ENCODE measurements around the gene MIA2. TPM values are rescaled to one million over a fixed set of nuclear protein-coding genes. Genes with fewer than 3 reads are reported as not detected.
A peak's percentile ranks its signal among the peaks of the same experiment; 100 is the strongest.

The MIA2 gene
- total and polyA plus RNA-seq, 9 of the 15 experiments (the other 6 are each of a cell fraction or from before 2014, with no cell fraction given), result 6.0 to 21.8 (median 12.8) TPM

DNA sequence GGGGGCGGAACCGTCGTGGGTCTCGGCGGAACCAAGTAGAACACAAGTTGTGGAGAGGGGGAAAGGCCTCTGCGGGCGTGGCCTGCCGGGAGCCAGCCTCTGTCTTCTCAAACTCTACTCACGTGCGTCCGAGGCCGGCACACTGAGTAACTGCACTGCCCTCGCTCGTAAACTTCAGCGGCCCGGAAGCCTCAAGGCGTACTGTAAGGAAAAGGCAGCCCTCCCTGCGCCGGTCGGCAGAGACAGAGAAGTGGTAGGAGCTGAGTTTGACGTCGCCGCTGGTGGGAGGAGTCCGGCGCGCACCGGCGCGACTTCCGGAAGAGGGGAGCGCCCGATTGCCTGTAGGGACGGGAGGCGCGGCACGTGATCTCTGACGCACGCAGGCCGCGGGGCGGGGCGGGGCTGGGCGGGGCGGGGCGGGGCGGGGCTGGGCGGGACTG is 198.5 kb downstream of the MIA2 start, which contains the start of gene FBXO33 (continued):
- TF ChIP-seq POLR2B (IDR thresholded peaks at IDR 0.05; ENCODE audit: low read depth, partially characterized antibody) (no peak), ZFP1 (CRISPR knock-in tag; IDR thresholded peaks at IDR 0.05) (no peak), ZNF224 (CRISPR knock-in tag; IDR thresholded peaks at IDR 0.05) (no peak), ASH1L (IDR thresholded peaks at IDR 0.05; ENCODE audit: borderline replicate concordance, low read depth, partially characterized antibody) (peak; percentile 83), PRPF4 (IDR thresholded peaks at IDR 0.05; ENCODE audit: insufficient read depth, low read depth, low read length, poor library complexity, severe bottlenecking) (no peak), NONO (IDR thresholded peaks at IDR 0.05; ENCODE audit: low read depth in 2 of 2, low read length in 1 of 2) (peak in 1 of 2 experiments; percentile 99; a peak in 2 of 4 replicates), SIN3A (IDR thresholded peaks at IDR 0.05; ENCODE audit: borderline replicate concordance in 2 of 2, control insufficient read depth in 1 of 2, low read depth in 2 of 2, low read length in 2 of 2) (0 out of 4 replicates have a peak, but pooled peaks of 1 of the 2 experiments have one; percentile 72), RBFOX2 (IDR thresholded peaks at IDR 0.05; ENCODE audit: low read depth, low read length) (peak; percentile 58), RNF2 (IDR thresholded peaks at IDR 0.05) (0 out of 2 replicates have a peak, but pooled peaks have one; percentile 17), KDM2B (CRISPR knock-in tag; IDR thresholded peaks at IDR 0.05) (no peak), CCNT2 (IDR thresholded peaks at IDR 0.05; ENCODE audit: borderline replicate concordance, extremely low read depth, insufficient read length, low read depth, low read length) (peak; percentile 15), CTBP1 (IDR thresholded peaks at IDR 0.05; ENCODE audit: borderline replicate concordance) (peak; percentile 7; the same call in 1 of the 2 replicates), FOXM1 (IDR thresholded peaks at IDR 0.05; ENCODE audit: low read depth) (peak; percentile 82), FOXM1 (CRISPR knock-in tag; IDR thresholded peaks at IDR 0.05; ENCODE audit: low read depth) (no peak)
- TF ChIP-seq, protein P1, sequence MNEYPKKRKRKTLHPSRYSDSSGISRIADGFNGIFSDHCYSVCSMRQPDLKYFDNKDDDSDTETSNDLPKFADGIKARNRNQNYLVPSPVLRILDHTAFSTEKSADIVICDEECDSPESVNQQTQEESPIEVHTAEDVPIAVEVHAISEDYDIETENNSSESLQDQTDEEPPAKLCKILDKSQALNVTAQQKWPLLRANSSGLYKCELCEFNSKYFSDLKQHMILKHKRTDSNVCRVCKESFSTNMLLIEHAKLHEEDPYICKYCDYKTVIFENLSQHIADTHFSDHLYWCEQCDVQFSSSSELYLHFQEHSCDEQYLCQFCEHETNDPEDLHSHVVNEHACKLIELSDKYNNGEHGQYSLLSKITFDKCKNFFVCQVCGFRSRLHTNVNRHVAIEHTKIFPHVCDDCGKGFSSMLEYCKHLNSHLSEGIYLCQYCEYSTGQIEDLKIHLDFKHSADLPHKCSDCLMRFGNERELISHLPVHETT (CRISPR knock-in tag; conservative IDR thresholded peaks at IDR 0.05 in 1 of 2, IDR thresholded peaks at IDR 0.05 in 1 of 2), result peak in 1 of 2 experiments; percentile 80; a peak in 1 of 4 replicates
- TF ChIP-seq, protein P2, sequence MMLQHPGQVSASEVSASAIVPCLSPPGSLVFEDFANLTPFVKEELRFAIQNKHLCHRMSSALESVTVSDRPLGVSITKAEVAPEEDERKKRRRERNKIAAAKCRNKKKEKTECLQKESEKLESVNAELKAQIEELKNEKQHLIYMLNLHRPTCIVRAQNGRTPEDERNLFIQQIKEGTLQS (IDR thresholded peaks at IDR 0.05), result peak; percentile 74
- TF ChIP-seq, protein P2 (CRISPR knock-in tag; conservative IDR thresholded peaks at IDR 0.05), result no peak
- TF ChIP-seq, protein P3, sequence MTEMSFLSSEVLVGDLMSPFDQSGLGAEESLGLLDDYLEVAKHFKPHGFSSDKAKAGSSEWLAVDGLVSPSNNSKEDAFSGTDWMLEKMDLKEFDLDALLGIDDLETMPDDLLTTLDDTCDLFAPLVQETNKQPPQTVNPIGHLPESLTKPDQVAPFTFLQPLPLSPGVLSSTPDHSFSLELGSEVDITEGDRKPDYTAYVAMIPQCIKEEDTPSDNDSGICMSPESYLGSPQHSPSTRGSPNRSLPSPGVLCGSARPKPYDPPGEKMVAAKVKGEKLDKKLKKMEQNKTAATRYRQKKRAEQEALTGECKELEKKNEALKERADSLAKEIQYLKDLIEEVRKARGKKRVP (CRISPR knock-in tag; IDR thresholded peaks at IDR 0.05), result no peak
- TF ChIP-seq, protein P4, sequence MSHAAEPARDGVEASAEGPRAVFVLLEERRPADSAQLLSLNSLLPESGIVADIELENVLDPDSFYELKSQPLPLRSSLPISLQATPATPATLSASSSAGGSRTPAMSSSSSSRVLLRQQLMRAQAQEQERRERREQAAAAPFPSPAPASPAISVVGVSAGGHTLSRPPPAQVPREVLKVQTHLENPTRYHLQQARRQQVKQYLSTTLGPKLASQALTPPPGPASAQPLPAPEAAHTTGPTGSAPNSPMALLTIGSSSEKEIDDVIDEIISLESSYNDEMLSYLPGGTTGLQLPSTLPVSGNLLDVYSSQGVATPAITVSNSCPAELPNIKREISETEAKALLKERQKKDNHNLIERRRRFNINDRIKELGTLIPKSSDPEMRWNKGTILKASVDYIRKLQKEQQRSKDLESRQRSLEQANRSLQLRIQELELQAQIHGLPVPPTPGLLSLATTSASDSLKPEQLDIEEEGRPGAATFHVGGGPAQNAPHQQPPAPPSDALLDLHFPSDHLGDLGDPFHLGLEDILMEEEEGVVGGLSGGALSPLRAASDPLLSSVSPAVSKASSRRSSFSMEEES (CRISPR knock-in tag; IDR thresholded peaks at IDR 0.05), result peak; percentile 71
- TF ChIP-seq, protein P5, sequence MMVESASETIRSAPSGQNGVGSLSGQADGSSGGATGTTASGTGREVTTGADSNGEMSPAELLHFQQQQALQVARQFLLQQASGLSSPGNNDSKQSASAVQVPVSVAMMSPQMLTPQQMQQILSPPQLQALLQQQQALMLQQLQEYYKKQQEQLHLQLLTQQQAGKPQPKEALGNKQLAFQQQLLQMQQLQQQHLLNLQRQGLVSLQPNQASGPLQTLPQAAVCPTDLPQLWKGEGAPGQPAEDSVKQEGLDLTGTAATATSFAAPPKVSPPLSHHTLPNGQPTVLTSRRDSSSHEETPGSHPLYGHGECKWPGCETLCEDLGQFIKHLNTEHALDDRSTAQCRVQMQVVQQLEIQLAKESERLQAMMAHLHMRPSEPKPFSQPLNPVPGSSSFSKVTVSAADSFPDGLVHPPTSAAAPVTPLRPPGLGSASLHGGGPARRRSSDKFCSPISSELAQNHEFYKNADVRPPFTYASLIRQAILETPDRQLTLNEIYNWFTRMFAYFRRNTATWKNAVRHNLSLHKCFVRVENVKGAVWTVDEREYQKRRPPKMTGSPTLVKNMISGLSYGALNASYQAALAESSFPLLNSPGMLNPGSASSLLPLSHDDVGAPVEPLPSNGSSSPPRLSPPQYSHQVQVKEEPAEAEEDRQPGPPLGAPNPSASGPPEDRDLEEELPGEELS (CRISPR knock-in tag; IDR thresholded peaks at IDR 0.05; ENCODE audit: borderline replicate concordance), result no peak
